PC-9 (cell line): ENCODE results near the gene MTARC2. TPM values are rescaled to one million over a fixed set of nuclear protein-coding genes. Genes with fewer than 3 reads are reported as not detected.
A peak's percentile ranks its signal among the peaks of the same experiment; 100 is the strongest.

Experiments used
- BruUV-seq: library from RNA; stranded (reverse); fragments of 400-500 nt; replicated peaks from 2 replicates; lab custom pipeline; 2021; lab: Mats Ljungman, UMichigan
- CTCF ChIA-PET: fragments of 300-600 bp; sonication (Branson Sonifier 250); formaldehyde crosslinking; loops from one replicate; lab custom pipeline; 2022; ENCODE audit warnings: antibody characterized with exemption; lab: Charles Lee
- POLR2A ChIA-PET: fragments of 300-600 bp; sonication (Branson Sonifier 250); formaldehyde crosslinking; loops from one replicate; lab custom pipeline; 2022; ENCODE audit warnings: antibody characterized with exemption; ENCODE audit not compliant: unreplicated experiment; lab: Charles Lee
- DNase-seq, 2 experiments: peaks; one replicate each; pipeline versions ENCODE4 v3.0.0 to v3.0.0-alpha.2; 2015 to 2022; ENCODE audit warnings: mixed read lengths in 1 of 2
- H2AFZ ChIP-seq: fragments of 200-600 bp; sonication (generic); 2 replicates; pipeline ENCODE4 v1.8.1; 2017; ENCODE audit warnings: antibody characterized with exemption
- H3F3A ChIP-seq: fragments of 200-600 bp; sonication (generic); 2 replicates; pipeline ENCODE4 v1.8.1; 2017; ENCODE audit warnings: antibody characterized with exemption, mild to moderate bottlenecking, low read depth; ENCODE audit not compliant: insufficient read depth
- H3K27ac ChIP-seq: fragments of 200-600 bp; sonication (generic); 2 replicates; pipeline ENCODE4 v1.6.1; 2016; ENCODE audit warnings: mixed run types
- H3K27me3 ChIP-seq: fragments of 200-600 bp; sonication (generic); 2 replicates; pipeline ENCODE4 v1.6.1; 2016; ENCODE audit warnings: low read depth, mixed run types; ENCODE audit not compliant: insufficient read depth
- H3K36me3 ChIP-seq: fragments of 200-600 bp; sonication (generic); 2 replicates; pipeline ENCODE4 v1.6.1; 2016; ENCODE audit warnings: low read depth, mixed run types
- H3K4me1 ChIP-seq: fragments of 200-600 bp; sonication (generic); replicated peaks from 2 replicates; pipeline ENCODE4 v1.6.1; 2016; ENCODE audit warnings: mixed run types; ENCODE audit not compliant: insufficient read depth
- H3K4me2 ChIP-seq: fragments of 200-600 bp; sonication (generic); 2 replicates; pipeline ENCODE4 v1.6.1; 2017; ENCODE audit warnings: mixed run types
- H3K4me3 ChIP-seq: fragments of 200-600 bp; sonication (generic); 2 replicates; pipeline ENCODE4 v1.6.1; 2016; ENCODE audit warnings: mixed run types
- H3K79me2 ChIP-seq: fragments of 200-600 bp; sonication (generic); 2 replicates; pipeline ENCODE4 v1.6.1; 2017; ENCODE audit warnings: low read depth, mixed run types
- H3K9me2 ChIP-seq: fragments of 200-600 bp; sonication (generic); 2 replicates; pipeline ENCODE4 v1.8.1; 2017; ENCODE audit warnings: mild to moderate bottlenecking; ENCODE audit not compliant: insufficient read depth
- H3K9me3 ChIP-seq: fragments of 200-600 bp; sonication (generic); 2 replicates; pipeline ENCODE4 v1.8.1; 2016; ENCODE audit warnings: low read depth; ENCODE audit not compliant: insufficient read depth
- H4K20me1 ChIP-seq: fragments of 200-600 bp; sonication (generic); 2 replicates; pipeline ENCODE4 v1.8.1; 2017; ENCODE audit not compliant: insufficient read depth
- EZH2 ChIP-seq: fragments of 200-600 bp; sonication (generic); IDR thresholded peaks from 2 replicates; pipeline ENCODE4 v1.8.0; 2017; ENCODE audit warnings: antibody characterized with exemption, low read depth
- intact Hi-C: fragments of 100-400 bp; cut with micrococcal nuclease; formaldehyde crosslinking; loops from one replicate; pipeline ENCODE4 v1.10.0; 2022; ENCODE audit not compliant: unreplicated experiment
- total RNA-seq: library from RNA; stranded (reverse); gene quantifications from 2 replicates; pipeline ENCODE4 v1.2.3, GENCODE V29; 2021
- TF ChIP-seq, protein P1 (sequence below): fragments of 200-600 bp; sonication (generic); conservative IDR thresholded peaks from 2 replicates; pipeline ENCODE4 v1.6.1; 2017; ENCODE audit warnings: mixed run types, antibody characterized with exemption, mild to moderate bottlenecking, moderate library complexity

The MTARC2 gene
- total RNA-seq, 1 experiment from 2014 or later: 23.1 TPM

DNA sequence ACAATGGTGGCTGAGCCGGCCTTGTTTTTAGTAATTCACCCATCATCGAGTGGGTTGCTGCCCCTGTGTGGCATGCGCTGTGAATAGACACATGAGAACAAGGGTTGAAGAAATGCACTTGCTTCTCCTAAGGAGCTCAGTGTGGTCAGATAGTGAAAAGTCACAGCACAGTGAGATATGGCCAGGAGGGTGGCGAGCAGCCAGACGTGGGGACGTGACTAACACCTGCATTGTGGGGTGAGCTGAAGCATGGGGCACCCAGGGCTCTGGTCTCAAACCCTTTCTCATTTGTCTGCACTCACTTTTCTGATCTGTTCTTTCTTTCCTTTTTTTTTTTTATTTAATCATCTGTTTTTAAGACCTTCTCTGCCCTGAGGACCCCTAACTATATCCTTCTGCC lies 52.1 kb downstream of the MTARC2 start:
- no peaks in the 10 kb centered on the region for H3K79me2 ChIP-seq
- no peaks in the 10 kb centered on the region for H4K20me1 ChIP-seq
- H3K9me2 ChIP-seq: no peaks in the 10 kb centered on the region
- H3F3A ChIP-seq: peaks cover 4% of the 10 kb centered on the region; the same call in 1 of the 2 replicates
- TF ChIP-seq, protein P1, sequence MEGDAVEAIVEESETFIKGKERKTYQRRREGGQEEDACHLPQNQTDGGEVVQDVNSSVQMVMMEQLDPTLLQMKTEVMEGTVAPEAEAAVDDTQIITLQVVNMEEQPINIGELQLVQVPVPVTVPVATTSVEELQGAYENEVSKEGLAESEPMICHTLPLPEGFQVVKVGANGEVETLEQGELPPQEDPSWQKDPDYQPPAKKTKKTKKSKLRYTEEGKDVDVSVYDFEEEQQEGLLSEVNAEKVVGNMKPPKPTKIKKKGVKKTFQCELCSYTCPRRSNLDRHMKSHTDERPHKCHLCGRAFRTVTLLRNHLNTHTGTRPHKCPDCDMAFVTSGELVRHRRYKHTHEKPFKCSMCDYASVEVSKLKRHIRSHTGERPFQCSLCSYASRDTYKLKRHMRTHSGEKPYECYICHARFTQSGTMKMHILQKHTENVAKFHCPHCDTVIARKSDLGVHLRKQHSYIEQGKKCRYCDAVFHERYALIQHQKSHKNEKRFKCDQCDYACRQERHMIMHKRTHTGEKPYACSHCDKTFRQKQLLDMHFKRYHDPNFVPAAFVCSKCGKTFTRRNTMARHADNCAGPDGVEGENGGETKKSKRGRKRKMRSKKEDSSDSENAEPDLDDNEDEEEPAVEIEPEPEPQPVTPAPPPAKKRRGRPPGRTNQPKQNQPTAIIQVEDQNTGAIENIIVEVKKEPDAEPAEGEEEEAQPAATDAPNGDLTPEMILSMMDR: no peak
- TF ChIP-seq EZH2: no peak
- intact Hi-C loops: no loop called here
- BruUV-seq: no TSS peak
- H3K4me1 ChIP-seq: peaks cover 19% of the 10 kb centered on the region
- DNase-seq: no peak
- POLR2A ChIA-PET: no interaction called here
- H3K27ac ChIP-seq: no peak overlapping the region
- H3K36me3 ChIP-seq: no peaks in the 10 kb centered on the region
- no peaks in the 10 kb centered on the region for H3K27me3 ChIP-seq
- CTCF ChIA-PET: interaction anchor here (1.1 kb wide), 1 partner anchor 14 kb away, joined by 6 read pairs; the partner anchor contains the start of gene MTARC1
- no peak overlapping the region for H3K4me3 ChIP-seq
- no peak overlapping the region for H2AFZ ChIP-seq
- H3K9me3 ChIP-seq: no peaks in the 10 kb centered on the region
- no peak overlapping the region for H3K4me2 ChIP-seq

DNA sequence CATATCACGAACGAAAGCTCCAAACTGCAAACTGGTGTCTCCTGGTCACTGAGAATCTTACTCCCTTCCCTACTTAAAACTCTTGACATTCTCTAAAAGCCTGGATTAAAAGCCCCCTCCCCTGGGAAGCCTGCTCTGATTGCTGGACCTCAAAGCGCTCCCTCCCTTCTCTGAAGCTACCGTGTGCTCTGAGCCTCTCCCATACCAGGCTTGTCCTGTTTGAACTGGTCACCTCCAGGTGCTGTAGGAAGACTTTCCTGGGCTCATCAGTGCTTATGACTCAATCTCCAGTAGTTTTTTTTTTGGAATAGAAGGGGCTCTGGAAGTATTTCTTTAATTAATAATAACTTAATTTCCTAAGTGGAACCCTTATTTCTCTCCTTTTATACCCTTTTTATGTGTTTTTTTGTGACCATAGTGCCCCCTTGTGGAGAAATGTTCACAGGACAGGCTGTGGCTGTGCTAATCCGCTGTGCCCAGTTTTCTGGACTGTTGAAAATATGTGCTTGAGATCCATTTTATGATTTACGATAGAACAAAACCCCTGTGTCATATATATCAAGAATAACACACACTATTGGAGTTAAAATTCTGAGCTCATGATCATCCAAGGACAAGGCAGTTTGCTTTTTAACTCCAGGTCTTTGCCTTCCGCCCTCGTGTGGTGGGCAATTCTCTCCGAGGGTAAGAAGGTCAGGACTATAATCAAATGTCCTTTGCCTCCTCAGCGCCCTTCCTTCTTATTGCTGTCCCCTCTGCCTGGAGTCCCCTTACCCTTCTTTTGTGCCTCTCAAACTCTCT lies 55.5 kb downstream of the MTARC2 start:
- peak in 1 of 2 experiments; percentile 44 for DNase-seq
- Histone ChIP-seq H3K4me2 (no peak overlapping the region), H3K36me3 (no peaks in the 10 kb centered on the region), H3K9me3 (no peaks in the 10 kb centered on the region; the same call in 1 of the 2 replicates), H3K79me2 (no peaks in the 10 kb centered on the region), H3K27ac (no peak overlapping the region), H3F3A (no peaks in the 10 kb centered on the region; the same call in 1 of the 2 replicates), H4K20me1 (no peaks in the 10 kb centered on the region), H2AFZ (no peak overlapping the region), H3K27me3 (no peaks in the 10 kb centered on the region), H3K4me3 (no peak overlapping the region), H3K4me1 (peaks cover 3% of the 10 kb centered on the region), H3K9me2 (no peaks in the 10 kb centered on the region)
- CTCF ChIA-PET: interaction anchor here (0.6 to 1.2 kb wide), 4 partner anchors 14 to 614 kb away, joined by 3 to 5 read pairs (median 3); no protein-coding TSS in a partner anchor
- no TSS peak for BruUV-seq
- intact Hi-C loops: loop anchor here (1.0 kb wide), 2 partner anchors 28 to 522 kb away; no protein-coding TSS in a partner anchor
- POLR2A ChIA-PET: no interaction called here
- TF ChIP-seq, protein P1: peak; percentile 92
- no peak for TF ChIP-seq EZH2

DNA sequence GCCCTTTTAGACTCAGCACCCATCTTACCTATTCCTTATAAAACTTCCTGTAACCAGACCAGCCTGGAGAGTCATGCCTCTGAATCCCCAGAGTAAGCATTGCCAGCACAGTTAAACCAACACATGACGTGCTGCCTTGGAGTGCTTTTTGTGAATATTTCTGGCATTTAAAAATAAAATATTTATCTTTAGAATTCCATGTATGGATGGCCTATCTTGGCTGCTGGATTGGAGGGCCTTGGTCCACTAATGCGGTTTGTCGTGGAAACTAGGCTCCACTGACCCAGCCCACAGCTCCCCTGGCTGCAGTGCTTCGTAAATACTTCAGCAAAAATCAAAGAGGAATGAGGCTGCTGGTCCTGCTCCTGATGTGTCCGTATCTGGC lies 56.1 kb downstream of the MTARC2 start:
- no peak overlapping the region for H3K27ac ChIP-seq
- no peaks in the 10 kb centered on the region for H3K9me2 ChIP-seq
- CTCF ChIA-PET: interaction anchor here (0.7 to 1.2 kb wide), 2 partner anchors 608 to 614 kb away, joined by 3 to 5 read pairs; no protein-coding TSS in a partner anchor
- TF ChIP-seq, protein P1: no peak
- TF ChIP-seq EZH2: no peak
- POLR2A ChIA-PET: no interaction called here
- no peaks in the 10 kb centered on the region for H3K79me2 ChIP-seq
- no peak overlapping the region for H2AFZ ChIP-seq
- H3K27me3 ChIP-seq: no peaks in the 10 kb centered on the region
- H3K36me3 ChIP-seq: no peaks in the 10 kb centered on the region
- intact Hi-C loops: no loop called here
- no peaks in the 10 kb centered on the region for H3F3A ChIP-seq
- no peaks in the 10 kb centered on the region for H4K20me1 ChIP-seq
- H3K4me2 ChIP-seq: no peak overlapping the region
- no TSS peak for BruUV-seq
- DNase-seq: no peak
- no peak overlapping the region for H3K4me3 ChIP-seq
- no peaks in the 10 kb centered on the region for H3K4me1 ChIP-seq
- H3K9me3 ChIP-seq: no peaks in the 10 kb centered on the region; the same call in 1 of the 2 replicates
